Measurements from ENCODE around the gene DMD. TPM values are rescaled to one million over a fixed set of nuclear protein-coding genes. Genes with fewer than 3 reads are reported as not detected.

DMD gene
- total RNA-seq, 1 donor from 2014 or later: 22.9 TPM

- Mint-ChIP-seq H3K4me3 (peak overlapping the region; percentile 9), H3K27me3 (no peaks in the 10 kb centered on the region), H3K36me3 (ENCODE audit: low read depth) (no peaks in the 10 kb centered on the region), H3K9me3 (no peaks in the 10 kb centered on the region), H3K27ac (no peak overlapping the region), H3K4me1 (no peaks in the 10 kb centered on the region)
- no peak for TF ChIP-seq CTCF (IDR thresholded peaks at IDR 0.05)
- no peak for ATAC-seq (ENCODE audit: low read depth)
- DNase-seq: no peak
- intact Hi-C loops (cut with micrococcal nuclease): no loop called here
- POLR2A ChIA-PET: no interaction called here
- CTCF ChIA-PET: interaction anchor here (0.8 kb wide), 1 partner anchor 58 kb away, joined by 3 read pairs; no protein-coding TSS in a partner anchor
Observed at GRCh38 chrX:31271615-31272471, 1939.5 kb downstream of the DMD start.

DNA sequence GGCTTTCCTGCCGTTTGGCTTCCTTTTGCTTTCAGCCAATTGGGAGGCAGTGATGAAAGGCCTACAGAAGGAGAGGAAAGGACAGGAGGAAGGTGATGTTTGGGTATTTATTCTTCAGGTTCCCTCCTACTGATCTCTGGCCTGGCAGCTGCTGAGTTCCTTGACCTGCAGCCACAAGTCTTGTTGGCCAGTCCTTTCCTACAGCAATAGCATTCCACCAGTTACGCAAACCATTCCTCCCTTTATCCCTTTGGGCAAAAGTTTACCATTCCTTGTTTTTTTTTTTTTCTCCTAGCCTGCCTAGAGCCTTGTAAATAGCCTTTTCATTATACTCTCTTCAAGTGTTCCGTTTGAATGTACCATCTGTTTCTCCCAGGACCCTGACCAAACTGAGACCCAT is 1941.4 kb downstream of the DMD start:
- ChIA-PET POLR2A (no interaction called here), CTCF (interaction anchor here (1.3 kb wide), 1 partner anchor 56 kb away, joined by 4 read pairs; no protein-coding TSS in a partner anchor)
- Mint-ChIP-seq H3K4me3 (no peak overlapping the region), H3K4me1 (peaks cover 4% of the 10 kb centered on the region), H3K36me3 (ENCODE audit: low read depth) (no peaks in the 10 kb centered on the region), H3K27ac (no peak overlapping the region), H3K9me3 (no peaks in the 10 kb centered on the region), H3K27me3 (no peaks in the 10 kb centered on the region)
- TF ChIP-seq CTCF (IDR thresholded peaks at IDR 0.05): no peak
- no peak for DNase-seq
- ATAC-seq (ENCODE audit: low read depth): no peak
- intact Hi-C loops (cut with micrococcal nuclease): no loop called here

DNA sequence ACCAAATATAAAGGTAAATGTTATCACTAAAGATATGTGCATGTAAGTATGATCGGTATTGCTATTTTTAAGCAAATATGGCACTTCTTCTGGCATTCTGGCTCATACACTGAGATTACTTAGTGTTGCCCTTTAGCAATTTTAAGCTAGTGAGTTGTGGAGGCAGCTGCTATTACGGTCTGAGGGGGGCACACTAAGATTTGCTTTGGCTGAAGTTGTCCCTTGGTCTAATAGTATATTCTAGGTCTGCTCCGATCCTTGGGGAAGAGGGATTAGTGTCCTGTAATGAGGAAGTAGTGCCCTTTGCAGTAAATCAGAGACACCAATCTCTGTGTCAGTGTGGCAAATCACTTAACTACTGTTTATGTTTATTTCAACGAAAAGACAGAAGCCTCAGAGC is 1943.0 kb downstream of the DMD start:
- H3K4me3 Mint-ChIP-seq: no peak overlapping the region
- no peak for ATAC-seq (ENCODE audit: low read depth)
- H3K36me3 Mint-ChIP-seq (ENCODE audit: low read depth): no peaks in the 10 kb centered on the region
- no peak for TF ChIP-seq CTCF (IDR thresholded peaks at IDR 0.05)
- DNase-seq: no peak
- intact Hi-C loops (cut with micrococcal nuclease): no loop called here
- H3K27ac Mint-ChIP-seq: no peak overlapping the region
- peaks cover 4% of the 10 kb centered on the region for H3K4me1 Mint-ChIP-seq
- ChIA-PET CTCF (no interaction called here), POLR2A (no interaction called here)
- no peaks in the 10 kb centered on the region for H3K27me3 Mint-ChIP-seq
- H3K9me3 Mint-ChIP-seq: no peaks in the 10 kb centered on the region

DNA sequence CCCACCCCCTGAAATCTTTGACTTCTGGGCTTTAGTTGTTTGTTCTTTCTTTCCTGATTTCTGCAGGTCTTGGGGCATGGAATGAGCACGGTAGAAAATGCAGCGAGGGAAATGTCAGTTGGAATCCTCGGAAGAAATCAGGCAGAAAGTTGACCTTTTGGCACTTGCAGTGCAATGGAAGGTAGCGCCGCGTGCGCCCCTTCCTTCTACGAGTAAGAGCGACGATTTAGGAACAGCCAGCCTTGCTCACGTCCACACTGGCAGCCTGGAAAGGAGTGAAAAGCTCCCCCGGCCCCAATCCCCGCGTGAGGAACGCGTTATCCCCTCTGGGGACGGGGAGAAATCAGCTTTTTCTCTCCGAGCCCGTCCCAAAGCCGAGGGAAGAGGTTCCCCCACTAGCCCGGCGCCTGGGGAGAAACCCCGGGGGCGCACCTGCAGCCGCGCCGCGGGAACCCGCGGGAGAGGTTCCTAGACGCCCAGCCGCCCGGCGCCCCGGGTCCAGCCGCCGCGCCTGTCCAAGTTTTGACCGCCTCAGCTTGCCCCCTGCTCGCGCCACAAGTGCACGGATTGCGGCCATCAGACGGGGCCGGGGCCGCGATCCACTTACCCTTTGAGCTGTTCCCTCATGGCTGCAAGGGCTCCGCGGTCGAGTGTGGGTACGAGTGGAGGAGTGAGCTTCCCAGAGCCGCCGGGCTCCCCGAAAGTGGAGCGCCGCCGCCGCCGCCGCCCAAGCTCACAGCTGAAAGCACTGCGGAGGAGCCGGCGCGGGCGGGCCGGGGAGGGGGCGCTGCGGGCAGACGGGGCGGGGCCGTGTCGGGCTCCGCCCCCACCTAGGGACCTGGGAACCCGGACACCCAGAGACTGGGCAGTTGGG is 1944.9 kb downstream of the DMD start:
- H3K36me3 Mint-ChIP-seq (ENCODE audit: low read depth): no peaks in the 10 kb centered on the region
- peaks cover 4% of the 10 kb centered on the region for H3K4me1 Mint-ChIP-seq
- DNase-seq: peak; percentile 43
- CTCF ChIA-PET: interaction anchor here (1.5 kb wide), 1 partner anchor 52 kb away, joined by 3 read pairs; no protein-coding TSS in a partner anchor
- ATAC-seq (ENCODE audit: low read depth): peak; percentile 94
- peak overlapping the region; percentile 88 for H3K4me3 Mint-ChIP-seq
- POLR2A ChIA-PET: interaction anchor here (0.6 to 1.8 kb wide), 7 partner anchors 11 to 48 kb away, joined by 3 to 14 read pairs (median 5); no protein-coding TSS in a partner anchor
- intact Hi-C loops (cut with micrococcal nuclease): loop anchor here (1.0 to 2.0 kb wide), 5 partner anchors 26 to 130 kb away; no protein-coding TSS in a partner anchor
- no peaks in the 10 kb centered on the region for H3K27me3 Mint-ChIP-seq
- no peak for TF ChIP-seq CTCF (IDR thresholded peaks at IDR 0.05)
- peak overlapping the region; percentile 30 for H3K27ac Mint-ChIP-seq
- H3K9me3 Mint-ChIP-seq: no peaks in the 10 kb centered on the region
